ENCODE measurements around the gene NINJ2. TPM values are rescaled to one million over a fixed set of nuclear protein-coding genes. Genes with fewer than 3 reads are reported as not detected.
A peak's percentile ranks its signal among the peaks of the same experiment; 100 is the strongest.

NINJ2 gene
- total RNA-seq, 1 experiment from 2014 or later, result 0.24 TPM

- Histone ChIP-seq H3K4me2 (ENCODE audit: insufficient read depth, insufficient read length, low read length) (peak overlapping the region; percentile 73), H3K4ac (ENCODE audit: low read depth, low read length) (no peak overlapping the region)
Observed at GRCh38 chr12:570921-571794, 92.1 kb downstream of the NINJ2 start.

More at GRCh38 chr12:570921-571794, 92.1 kb downstream of the NINJ2 start:
- Histone ChIP-seq H2AK5ac (ENCODE audit: insufficient read length, low read length) (no peak overlapping the region), H3K27me3 (ENCODE audit: insufficient read depth, low read length) (no peaks in the 10 kb centered on the region), H3K23ac (ENCODE audit: insufficient read length, low read depth, low read length) (no peak overlapping the region), H4K8ac (replicated peaks; ENCODE audit: insufficient read length, low read depth, low read length) (no peak overlapping the region), H4K91ac (ENCODE audit: insufficient read length, low read depth, low read length) (no peak overlapping the region), H3K79me1 (ENCODE audit: insufficient read depth, low read depth, low read length, poor library complexity, severe bottlenecking) (no peaks in the 10 kb centered on the region), H4K20me1 (ENCODE audit: control insufficient read depth, insufficient read depth, insufficient read length) (no peaks in the 10 kb centered on the region), H2BK15ac (ENCODE audit: low read depth, low read length) (no peak overlapping the region), H2AFZ (ENCODE audit: low read length) (peak overlapping the region; percentile 57), H3K23me2 (ENCODE audit: insufficient read length, low read depth, low read length, poor library complexity, severe bottlenecking) (peaks cover 11% of the 10 kb centered on the region), H2BK12ac (ENCODE audit: insufficient read length, low read depth, low read length) (no peak overlapping the region), H3K14ac (ENCODE audit: insufficient read depth, low read length) (no peak overlapping the region), H2BK5ac (ENCODE audit: insufficient read length, low read length) (no peak overlapping the region), H3K79me2 (ENCODE audit: insufficient read depth, low read length) (no peaks in the 10 kb centered on the region), H3K27ac (ENCODE audit: insufficient read length, low read depth, low read length) (no peak overlapping the region), H3T11ph (ENCODE audit: low read length) (no peak overlapping the region), H3K56ac (ENCODE audit: insufficient read length, low read depth, low read length) (no peak overlapping the region), H3K9me3 (ENCODE audit: control insufficient read depth, low read depth, low read length) (no peaks in the 10 kb centered on the region), H3K4me1 (ENCODE audit: insufficient read depth, low read length) (no peaks in the 10 kb centered on the region; the same call in 1 of the 2 replicates), H4K5ac (ENCODE audit: insufficient read length, low read depth, low read length) (no peak overlapping the region), H3K9ac (ENCODE audit: extremely low read depth, insufficient read length, low read length) (no peak overlapping the region), H2BK120ac (ENCODE audit: low read depth, low read length, poor library complexity, severe bottlenecking) (no peak overlapping the region), H2BK20ac (ENCODE audit: low read depth, low read length, poor library complexity, severe bottlenecking) (no peak overlapping the region), H3K18ac (ENCODE audit: insufficient read length, low read depth, low read length) (no peak overlapping the region)
- H3K27ac Mint-ChIP-seq, result peak overlapping the region in 2 of 3 experiments; percentile 57 to 73; a peak in 3 of 7 replicates
- peaks cover 14% of the 10 kb centered on the region for H3K27me3 Mint-ChIP-seq (ENCODE audit: low read depth)
- peaks cover 15 to 18% of the 10 kb centered on the region in 2 experiments for H3K4me1 Mint-ChIP-seq
- no CpG with 5 or more reads among the region's 22 CpGs for WGBS (ENCODE audit: extremely low coverage, insufficient read length, low lambda C conversion rate)
- H3K9me3 Mint-ChIP-seq, result peaks cover 2 to 6% of the 10 kb centered on the region in 2 experiments; a peak in 2 of 5 replicates
- H3K4me3 Mint-ChIP-seq, result peak overlapping the region; percentile 75 to 80
- TF ChIP-seq CTCF (conservative IDR thresholded peaks at IDR 0.05), result no peak
- DNase-seq, result peak; percentile 91
- H3K36me3 Mint-ChIP-seq (ENCODE audit: insufficient read depth in 1 of 3, low read depth in 3 of 3), result peaks cover 0 to 2% (median 0%) of the 10 kb centered on the region in 3 experiments; a peak in 3 of 7 replicates

All from H9 (cell line).